ENCODE data around the gene TIMP3.

The TIMP3 gene

DNA sequence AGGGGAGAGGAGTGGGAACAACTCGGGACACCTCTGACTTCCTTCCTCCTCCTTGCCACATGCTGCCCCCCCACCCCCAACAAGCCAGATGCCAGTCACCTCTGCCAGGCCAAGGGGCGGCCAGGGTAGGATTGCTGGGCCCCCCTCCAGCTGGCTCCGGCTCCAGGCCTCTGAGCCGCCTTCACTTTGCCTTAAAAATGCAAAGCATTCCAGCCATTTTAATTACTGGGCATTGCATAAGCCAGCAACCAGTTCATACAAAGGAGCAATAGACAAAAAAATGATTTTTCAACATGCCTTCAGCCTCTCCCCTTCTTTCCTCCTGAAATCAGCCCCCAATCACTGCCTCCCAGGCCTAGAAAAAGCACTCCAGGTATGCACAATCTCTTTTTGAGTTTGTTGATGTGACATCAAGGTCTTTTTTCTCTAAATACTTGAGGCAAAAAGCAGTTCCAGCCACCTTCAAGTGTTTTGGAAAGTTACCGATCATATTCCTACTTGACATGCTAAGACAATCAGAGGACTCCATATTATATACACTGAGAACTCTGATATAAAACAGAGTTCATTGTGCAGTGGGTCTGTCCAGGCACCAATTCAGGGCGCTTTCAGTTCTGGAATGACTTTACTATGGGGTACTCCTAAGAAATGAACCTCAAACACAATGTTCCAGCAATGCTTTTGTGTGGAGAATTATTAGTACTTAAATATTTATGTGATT, 12.4 kb upstream of the TIMP3 start:
- DNase-seq: no peak

DNA sequence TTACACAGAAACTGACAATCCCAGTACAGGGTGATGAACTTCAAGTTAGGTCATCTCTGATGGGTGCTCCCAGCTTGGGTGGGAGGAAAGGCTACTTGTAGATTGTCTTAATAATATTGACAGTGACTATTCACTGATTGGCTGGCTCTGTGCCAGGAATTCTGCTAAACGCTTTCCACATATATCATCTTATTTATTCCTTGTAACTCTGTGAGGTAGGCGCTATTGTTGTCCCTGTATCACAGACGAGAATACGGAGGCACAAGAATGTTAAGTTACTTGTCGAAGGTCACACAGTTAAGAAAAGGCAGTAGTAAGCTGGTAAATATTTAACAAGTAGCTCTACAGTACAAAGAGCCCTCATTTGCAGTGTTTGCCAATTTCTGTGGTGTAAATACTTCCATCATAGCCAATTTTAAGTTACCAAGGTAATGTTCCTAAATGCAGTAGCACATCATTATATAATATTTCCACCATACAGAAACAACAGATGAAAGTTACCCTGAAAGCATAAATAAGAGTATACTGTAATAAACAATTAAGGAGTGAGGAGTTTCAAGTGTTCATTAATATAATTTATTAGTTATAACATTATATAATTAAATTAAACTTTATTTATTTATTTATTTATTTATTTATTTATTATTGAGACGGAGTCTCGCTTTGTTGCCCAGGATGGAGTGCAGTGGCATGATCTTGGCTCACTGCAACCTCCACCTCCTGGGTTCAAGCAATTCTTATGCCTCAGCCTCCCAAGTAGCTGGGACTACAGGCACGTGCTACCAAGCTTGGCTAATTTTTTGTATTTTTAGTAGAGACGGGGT, 11.5 kb upstream of the TIMP3 start:
- no peak for DNase-seq

DNA sequence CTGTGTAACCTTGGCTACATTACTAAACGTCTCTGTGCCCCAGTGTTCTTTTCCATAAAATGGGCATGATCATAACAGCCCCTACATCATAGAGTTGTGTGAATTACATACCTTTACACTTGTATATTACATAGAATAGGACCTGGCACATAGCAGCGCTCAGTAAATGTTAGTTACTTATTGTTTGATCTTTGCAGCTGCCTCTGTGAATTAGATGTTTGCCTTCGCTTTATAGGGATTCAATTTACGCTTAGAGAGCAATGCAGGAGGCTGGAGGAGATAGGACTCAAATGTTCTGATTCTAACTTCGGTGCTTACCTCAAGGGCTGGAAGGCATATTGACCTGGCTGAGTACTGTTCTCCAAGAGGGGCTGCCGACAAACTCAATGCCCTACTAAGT, 10.4 kb upstream of the TIMP3 start:
- no peak for DNase-seq

DNA sequence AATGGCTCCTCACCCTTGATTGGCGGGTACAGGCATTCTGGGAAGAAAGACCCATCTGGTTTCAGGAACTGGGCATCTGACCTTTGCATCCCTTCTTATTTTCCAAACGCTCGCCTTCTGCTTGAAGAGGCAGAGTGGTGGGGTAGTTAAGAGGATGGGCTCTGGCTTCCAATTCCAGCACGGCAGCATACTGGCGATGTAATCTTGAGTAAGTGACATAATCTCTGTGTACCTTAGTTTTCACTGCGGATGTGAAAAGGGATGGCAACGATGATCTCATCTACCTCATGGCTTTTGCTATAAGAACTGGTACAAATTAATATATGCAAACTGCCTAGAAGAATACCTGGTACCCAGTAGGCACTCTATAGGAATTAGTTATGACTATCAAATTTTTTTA, 10.0 kb upstream of the TIMP3 start:
- no peak for DNase-seq

DNA sequence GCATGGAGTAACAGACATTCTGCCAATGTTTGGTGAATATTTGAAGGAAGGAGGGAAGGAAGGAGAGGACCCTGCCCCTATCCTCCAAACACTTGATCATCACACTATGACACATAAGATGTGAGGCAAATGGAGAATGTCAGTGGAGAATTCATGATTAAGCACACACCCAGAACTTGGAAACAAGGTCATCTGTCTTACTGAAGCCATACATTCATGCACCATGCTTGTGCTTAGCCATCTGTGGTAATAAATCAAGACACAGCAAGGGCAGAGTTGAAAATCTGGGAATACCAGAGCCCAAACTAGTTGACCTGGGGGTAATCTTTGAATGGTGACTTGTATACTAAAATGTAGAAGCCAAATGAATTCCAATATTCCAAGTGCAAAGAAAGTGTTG, 7.9 kb upstream of the TIMP3 start:
- no peak for DNase-seq

DNA sequence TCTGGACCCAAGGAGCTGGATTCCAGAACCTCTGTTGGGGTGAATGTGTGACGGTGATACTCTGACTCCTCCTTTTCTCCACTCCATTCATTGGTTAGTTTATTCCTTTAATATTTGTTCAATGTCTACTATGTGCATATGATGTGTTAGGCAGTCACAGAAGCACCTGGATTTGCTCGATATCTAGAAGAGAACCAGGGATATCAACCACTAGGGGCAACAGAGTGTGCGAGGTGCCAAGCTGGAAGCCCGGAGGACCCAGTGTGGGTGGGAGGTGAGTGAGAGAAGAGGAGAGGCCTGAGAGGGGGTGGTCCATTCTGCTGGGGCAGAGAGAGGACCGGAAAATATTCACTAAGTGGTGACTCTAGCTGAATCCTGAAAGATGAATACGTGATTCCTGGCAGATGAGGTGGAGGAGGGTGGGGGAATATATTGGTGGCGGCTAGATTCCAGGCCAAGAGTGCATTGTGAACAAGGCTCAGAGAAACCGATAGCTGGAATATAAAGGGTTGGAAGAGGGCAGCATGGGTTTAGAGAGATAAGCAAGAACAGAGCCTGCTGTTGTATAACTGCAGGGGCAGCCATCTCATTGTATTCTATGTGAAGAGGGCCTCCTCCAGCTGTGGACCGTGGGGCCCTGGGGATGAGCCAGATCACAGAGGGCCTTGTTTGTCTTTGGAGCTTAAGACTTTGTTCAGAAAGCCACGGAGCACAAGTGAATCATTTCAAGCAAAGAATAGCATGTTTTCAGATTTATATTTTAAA, 6.9 kb upstream of the TIMP3 start:
- DNase-seq: no peak

DNA sequence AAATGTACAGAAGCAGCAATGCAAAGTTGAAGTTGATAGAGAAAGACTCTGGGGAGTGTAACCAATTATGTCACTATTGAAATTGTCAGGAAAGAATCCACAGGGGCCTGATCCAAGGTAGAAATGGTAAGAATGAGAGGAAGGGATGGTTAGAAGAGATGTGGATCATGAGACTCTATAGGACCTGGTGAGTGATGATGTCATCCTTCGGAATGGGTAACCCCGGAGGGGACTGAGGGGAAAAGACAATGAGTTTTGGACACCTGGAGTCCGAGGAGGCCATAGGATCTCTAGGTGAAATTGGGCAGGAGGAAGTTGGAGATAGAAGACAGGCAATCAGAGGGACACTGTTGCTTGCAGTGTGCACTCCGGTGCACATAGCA, 6.3 kb upstream of the TIMP3 start:
- DNase-seq: no peak

DNA sequence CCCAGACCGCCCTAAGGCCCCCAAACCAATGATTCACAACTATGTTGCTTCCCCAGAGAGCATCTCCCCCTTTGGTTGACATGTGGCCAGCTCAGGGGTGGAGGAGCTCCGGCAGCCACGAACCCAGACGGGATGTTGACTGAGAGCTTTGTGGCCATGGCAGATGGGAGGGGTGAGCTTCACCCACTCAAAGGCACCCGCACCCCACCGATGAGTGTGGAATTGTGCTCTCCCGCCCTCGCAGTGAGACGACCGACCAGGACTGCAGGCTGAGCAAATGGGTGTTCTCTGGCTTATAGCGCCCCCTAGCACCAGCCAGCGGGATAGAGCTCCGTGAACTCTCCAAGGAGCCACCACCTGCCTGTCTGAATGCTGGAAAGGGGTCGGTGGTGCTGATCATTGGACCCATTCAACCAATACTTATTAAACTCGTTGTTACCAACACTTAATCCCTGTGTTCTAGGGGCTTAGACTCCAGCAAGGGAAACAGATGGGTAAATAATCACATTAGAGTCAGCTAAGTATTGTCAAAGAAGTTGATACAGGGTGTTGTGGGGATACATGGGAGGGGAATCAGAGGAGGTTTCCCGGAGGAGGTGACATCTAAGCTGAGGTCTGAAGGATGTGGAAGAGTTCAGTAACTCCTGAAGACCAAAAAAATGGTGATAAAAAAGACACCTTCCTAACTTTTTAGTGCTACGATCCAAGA, 4.5 kb upstream of the TIMP3 start:
- DNase-seq: peak; percentile 27

DNA sequence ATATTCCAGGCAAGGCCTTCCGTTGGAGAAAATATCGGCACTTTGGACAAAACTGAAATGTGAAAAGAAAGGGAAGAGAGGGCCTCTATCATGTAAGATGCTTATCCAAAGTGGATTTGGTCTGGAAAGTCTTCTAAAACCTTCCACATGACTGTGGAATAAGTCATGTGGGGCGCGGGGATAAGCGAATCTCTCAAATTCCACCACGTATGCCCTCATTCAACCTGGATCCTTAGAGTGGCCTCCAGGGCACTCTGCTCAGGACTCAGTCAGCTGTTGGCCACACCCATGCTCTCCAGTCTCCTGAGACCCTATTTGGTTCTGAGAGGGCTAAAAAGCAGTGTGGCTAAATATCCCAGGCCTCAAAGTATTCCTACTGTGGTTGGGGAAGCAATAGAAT, 2.0 kb upstream of the TIMP3 start:
- no peak for DNase-seq

DNA sequence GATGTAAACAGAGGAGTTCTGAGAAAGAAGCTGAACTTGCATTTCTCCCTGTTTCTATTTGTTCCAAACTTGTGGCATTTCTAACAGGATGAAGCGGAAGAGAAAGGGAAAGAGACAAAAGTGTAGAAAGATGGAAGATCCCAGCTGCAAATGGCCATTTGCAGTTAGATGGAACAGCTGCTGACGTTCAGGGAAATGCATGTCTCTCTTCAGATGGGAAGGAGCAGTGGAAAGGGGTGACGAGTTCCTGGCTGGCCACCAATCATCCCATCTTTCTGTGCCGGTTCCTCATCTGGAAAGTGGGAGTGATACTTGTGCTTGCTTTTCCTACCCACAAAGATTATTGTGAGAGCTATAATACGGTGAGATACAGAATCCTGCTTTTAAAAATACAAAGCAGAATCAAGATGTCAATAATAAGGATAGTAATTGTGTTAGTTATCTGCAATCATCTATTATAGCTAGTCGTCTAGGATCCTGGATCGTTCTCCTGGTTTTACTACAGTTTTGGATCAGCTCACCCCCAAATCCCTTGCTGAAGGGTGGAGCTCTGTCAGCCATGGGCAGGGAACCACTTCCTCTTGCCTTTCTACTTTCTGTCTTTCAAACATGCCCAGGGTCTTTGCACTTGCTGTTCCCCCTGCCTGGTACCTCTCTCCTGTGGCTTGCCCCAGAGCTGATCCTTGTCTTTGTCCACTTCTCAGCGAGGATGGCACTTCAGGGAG, 1.2 kb upstream of the TIMP3 start:
- DNase-seq: no peak

DNA sequence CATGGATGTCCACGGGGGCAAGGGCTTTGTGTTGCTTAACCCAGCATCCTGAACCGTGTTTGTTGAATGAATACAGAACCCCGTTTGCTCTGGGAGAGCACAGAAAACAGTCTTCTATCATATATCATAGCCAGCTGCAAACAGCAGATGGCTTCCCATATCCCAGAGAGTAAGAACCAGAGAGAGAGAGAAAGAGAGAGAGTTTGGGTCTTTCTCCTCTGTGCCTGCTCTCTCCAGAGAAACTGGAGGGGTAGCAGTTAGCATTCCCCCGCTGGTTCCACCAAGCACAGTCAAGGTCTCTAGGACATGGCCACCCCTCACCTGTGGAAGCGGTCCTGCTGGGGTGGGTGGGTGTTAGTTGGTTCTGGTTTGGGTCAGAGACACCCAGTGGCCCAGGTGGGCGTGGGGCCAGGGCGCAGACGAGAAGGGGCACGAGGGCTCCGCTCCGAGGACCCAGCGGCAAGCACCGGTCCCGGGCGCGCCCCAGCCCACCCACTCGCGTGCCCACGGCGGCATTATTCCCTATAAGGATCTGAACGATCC, 440 bp upstream of the TIMP3 start:
- DNase-seq: no peak

DNA sequence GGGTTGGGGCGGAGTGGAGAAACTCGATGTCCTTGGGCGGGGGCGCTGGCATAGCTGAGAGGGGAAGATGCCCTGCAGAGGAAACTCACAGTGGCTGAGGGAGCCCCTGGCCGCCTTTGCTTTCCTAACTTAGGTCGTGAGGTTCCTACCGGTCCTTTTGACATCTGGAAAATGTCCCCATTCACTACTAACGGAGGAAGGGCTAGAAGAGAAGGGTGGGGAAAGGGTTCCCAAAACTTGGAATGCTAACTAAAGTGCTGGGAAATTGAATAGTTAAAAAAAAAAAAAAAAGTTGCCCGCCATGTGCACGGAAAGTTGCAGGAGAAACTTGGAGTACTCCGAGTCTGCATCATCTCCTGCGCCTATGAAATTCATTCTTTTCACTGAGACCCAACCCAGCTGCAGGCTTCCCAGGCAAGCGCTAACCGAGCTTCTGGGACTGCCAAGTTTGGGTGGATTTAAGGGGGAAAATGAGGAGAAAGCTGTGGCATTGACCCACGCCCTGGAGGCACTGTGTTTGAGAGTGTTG, 796 bp downstream of the TIMP3 start:
- no peak for DNase-seq

DNA sequence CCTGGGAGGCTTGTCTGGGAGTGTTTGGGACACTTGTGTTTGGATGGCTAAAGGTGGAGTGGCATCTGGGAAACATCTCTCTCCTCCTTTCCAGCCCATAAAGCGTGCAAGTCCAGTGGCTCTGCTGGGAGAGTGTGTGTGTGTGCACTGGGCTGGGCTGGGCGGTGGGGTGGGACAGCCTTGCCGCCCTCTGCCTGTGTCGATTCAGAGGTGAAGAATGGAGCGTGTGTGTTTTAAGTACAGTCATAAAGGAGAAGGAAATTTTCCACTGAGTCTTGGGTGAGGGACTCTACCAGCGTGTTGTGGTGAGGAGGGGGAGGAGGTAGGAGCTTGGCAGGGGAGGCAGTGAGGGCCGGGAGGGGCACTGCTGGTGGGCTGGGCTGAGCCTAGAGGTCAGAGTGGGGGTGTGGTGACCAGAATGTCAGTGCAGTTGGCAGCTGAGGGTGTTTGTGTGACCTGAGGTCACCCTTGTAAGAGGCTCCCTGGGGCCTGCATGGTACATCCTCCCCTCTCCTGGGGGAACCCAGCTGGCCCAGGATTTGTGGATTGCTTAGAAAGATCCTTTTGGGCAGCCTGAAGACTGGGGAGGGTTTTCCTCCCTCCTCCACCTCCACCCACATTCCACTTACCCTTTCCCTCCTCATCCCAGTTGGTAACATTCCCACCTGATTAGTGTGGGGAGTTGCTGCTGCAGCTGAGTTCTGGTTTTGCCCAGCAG, 1.7 kb downstream of the TIMP3 start:
- peak; percentile 82 for DNase-seq

DNA sequence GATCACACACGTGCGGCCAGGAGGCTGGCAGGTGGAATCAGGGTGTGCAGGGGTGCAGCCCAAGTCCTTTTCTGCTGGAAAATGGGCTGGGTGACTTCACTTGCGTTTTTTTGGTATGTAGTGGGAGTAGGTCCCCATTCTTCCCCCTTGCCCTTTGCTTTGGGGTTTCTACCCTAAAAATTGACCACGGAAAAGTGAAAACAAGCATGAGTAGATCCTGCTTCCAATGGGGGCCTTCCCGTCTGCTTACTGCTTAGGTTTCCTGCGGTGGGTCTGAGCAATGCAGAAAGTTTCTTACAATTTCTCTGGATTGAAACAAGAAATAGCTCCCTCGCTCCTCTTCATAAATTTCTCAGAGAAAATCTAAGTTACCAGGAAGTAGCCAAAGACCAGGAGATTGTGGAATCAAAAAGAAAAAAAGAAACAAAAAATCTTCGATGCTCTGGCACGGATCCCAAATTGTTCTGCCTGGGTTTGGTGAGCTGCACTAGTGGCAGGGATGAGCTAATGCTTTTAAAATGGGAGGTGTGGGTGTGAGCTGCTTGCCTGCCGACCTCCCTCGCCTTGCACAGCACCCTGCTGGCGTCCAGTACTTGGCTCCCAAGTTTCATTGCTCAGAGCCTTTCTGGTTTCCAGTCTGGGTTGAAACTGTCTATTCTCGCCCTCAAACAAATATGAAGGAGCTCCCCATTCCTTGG, 2.4 kb downstream of the TIMP3 start:
- DNase-seq: peak; percentile 58

DNA sequence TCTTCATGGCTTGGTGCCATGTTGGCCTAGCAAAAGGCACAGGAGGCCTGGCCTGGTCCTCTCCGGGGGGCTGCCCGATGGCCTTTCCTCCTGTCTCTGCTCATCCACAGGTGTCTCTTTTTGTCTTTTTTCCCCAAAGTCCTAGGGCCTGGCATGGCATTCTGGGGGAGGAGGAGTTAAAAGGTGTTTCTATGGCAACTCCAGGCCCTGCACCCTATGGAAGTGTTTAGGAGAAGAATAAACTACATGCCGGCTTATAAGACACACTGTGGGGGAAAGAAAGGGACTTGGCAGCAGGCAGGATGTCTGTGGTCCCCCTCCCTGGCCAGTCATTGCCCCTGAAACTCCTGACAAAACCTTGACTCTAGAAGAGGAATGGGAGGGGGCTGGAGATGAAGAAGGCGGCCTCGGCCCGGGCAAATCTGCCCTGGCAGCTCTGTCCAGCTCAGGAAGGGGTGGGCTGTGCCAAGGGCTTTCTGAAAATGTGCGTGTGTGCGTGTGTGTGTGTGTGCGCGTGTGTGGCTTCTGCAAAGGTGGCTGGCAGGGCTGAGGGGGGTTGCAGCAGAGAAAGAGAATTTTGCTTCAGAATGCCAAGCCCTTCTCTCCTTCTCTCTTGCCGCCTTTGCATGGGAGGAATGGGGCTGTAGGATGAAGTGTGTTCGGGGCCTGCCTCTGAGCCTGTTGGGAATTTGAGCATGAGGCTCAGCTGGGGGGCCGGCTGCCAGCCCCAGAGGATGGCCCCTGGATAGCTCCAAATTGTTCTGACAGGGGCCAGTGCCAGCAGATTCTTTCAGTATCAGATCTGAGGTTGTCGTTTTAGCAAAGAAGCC, 3.2 kb downstream of the TIMP3 start:
- DNase-seq: no peak

DNA sequence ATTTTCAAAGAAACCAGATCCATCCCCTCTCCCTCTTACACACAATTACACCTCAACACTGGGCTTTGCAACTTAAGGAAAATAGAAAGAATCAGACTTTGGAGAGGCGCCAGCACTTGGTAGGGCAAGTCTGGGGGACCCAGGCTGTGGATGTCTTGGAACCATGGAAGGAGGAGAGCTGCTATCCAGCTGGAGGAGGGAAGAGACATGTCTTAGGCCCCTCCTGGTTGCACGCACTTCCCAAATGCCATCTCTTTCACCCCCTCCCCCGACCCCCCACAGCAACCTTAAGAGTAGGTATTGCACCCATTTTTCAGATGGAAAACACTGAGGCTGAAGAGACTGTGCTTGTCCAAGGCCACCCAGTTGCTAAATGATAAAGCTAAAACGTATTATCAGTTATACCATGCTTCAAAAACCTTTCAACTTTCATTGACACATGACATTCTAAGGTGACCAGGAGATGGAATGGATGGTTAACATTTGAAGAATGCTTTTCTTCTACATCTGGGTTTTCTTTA, 3.9 kb downstream of the TIMP3 start:
- no peak for DNase-seq

DNA sequence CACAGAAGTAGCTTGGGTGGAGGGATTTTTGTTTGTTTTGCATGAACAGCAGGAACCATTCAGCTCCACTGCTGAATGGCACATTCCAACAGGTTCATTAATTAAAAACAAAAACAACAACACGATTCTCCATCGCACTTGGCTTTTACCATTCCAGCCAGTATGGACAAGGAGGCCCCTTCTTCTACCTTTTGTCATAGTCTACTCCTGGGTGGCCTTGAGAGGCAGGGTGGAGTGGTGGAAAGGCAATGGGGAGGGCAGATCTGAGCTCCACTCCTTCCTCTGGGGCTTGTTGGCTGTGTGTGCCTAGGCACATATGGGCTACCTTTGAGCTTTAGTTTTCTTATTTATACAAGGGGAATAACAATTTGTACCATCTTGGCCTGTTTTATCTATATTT, 4.8 kb downstream of the TIMP3 start:
- DNase-seq: no peak

DNA sequence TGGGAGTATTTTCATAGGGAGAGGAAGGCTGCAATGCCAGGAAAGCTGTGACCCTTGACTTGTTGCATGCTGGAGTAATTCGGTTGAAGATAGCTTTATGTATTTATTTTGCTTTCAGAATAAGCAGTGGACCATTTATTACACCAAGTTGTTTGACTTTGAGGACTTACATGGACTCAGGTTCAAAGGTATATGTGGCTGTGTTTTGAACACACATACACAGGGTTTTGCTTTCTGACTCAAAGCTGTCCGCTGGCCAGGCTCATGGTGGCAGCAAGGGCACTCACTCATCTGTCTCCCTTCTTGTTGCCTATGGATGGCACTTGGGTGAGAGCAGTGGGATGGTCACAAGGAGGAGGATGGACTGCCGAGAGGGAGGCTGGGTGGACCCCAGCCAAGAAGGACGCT, 6.5 kb downstream of the TIMP3 start:
- DNase-seq: no peak

DNA sequence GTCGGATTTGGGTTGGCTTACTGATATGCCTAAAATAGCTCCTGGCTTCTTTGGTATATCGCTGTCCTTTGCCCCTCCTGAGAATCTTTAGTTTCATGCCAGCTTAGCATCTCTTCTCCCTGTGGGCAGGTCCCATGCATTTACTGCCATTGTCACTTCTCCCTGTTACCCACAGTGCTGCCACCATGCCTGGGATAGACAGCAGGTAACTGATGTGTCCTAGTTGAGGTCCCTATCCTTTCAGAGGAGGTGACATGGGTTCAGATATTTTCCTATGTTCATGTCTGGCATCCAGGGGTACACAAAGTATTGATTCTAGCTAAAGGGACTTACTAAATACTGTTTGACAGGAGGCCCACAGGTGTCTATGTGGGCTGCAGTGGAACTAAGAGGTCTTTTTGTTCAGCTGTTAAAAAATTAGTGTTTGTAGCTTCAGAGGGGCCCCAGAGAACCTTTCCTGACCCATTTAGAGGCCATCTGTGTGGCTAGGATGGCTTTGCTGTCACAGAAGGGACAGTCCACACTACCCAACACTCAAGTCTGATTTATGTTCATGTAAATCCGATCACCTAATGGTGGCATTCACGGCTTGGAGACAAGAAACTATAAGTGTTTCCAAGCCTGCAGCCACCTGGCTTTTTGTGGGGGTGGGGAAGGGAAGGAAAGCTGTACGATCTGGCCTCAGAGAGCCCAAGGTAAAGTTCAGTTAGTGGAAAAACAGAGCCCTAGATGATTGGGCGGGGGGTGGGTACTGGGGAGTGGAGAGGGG, 8.5 kb downstream of the TIMP3 start:
- no peak for DNase-seq

All from kidney glomerular epithelial cell (primary cell).